ENCODE measurements around the gene CD99L2. TPM values are rescaled to one million over a fixed set of nuclear protein-coding genes. Genes with fewer than 3 reads are reported as not detected.

Gene CD99L2
- total RNA-seq, 2 donors from 2014 or later, result 12.4 to 18.3 TPM

GRCh38 chrX:150864127-150864526 is 34.3 kb downstream of the CD99L2 start:
- no peak for ATAC-seq (replicated peaks in 1 of 2)

DNA sequence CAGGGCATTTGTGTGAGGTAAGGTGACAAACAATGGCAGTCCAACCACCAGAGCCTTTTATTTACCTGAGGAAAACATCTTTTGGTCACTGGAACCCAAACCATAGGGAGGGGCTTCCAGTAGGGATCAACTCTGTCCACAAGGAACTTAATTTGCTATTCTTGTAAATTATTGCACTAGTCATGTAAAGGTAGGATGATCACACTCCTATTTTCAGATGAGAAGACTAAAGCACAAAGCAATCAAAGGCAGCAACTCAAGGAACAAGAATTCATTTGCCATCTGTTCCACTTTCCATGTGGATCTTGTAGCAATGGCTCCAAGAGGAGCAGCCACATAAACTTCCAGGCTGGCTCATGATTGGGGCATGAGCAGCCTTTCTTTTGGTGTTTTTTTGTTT is 35.3 kb downstream of the CD99L2 start:
- ATAC-seq (replicated peaks in 1 of 2), result no peak
- peaks cover 5% of the 10 kb centered on the region in 2 donors for H3K9me3 Mint-ChIP-seq
- no peak for DNase-seq
- peaks cover 2 to 5% of the 10 kb centered on the region in 2 donors for H3K36me3 Mint-ChIP-seq (ENCODE audit: insufficient read depth in 2 of 2)
- no peak overlapping the region for H3K27ac Mint-ChIP-seq
- no peak overlapping the region for H3K4me3 Mint-ChIP-seq
- H3K27me3 Mint-ChIP-seq (ENCODE audit: low read depth), result no peaks in the 10 kb centered on the region
- no peaks in the 10 kb centered on the region for H3K4me1 Mint-ChIP-seq (ENCODE audit: low read depth)

More at GRCh38 chrX:150864127-150864526, 34.3 kb downstream of the CD99L2 start:
- Mint-ChIP-seq H3K36me3 (ENCODE audit: insufficient read depth in 2 of 2) (peaks cover 2% of the 10 kb centered on the region in 2 donors), H3K4me1 (ENCODE audit: low read depth) (peaks cover 5% of the 10 kb centered on the region), H3K4me3 (no peak overlapping the region), H3K9me3 (no peaks in the 10 kb centered on the region), H3K27me3 (ENCODE audit: low read depth) (no peaks in the 10 kb centered on the region), H3K27ac (no peak overlapping the region)
- no peak for DNase-seq

- ATAC-seq (replicated peaks in 1 of 2) (no peak), DNase-seq (no peak)
- Mint-ChIP-seq H3K36me3 (ENCODE audit: insufficient read depth in 2 of 2) (peaks cover 13 to 22% of the 10 kb centered on the region in 2 donors), H3K4me1 (ENCODE audit: low read depth) (no peaks in the 10 kb centered on the region), H3K27me3 (ENCODE audit: low read depth) (no peaks in the 10 kb centered on the region), H3K9me3 (peaks cover 10 to 20% of the 10 kb centered on the region in 2 donors), H3K27ac (peak overlapping the region; percentile 32), H3K4me3 (no peak overlapping the region)
These were observed 41.0 kb downstream of the CD99L2 start for GRCh38 chrX:150857453-150857852.

GRCh38 chrX:150856785-150857184 is 41.7 kb downstream of the CD99L2 start:
- H3K4me1 Mint-ChIP-seq (ENCODE audit: low read depth), result no peaks in the 10 kb centered on the region
- ATAC-seq (replicated peaks in 1 of 2), result no peak
- no peak overlapping the region for H3K27ac Mint-ChIP-seq
- DNase-seq, result no peak
- peaks cover 10 to 20% of the 10 kb centered on the region in 2 donors for H3K9me3 Mint-ChIP-seq
- H3K27me3 Mint-ChIP-seq (ENCODE audit: low read depth), result no peaks in the 10 kb centered on the region
- H3K36me3 Mint-ChIP-seq (ENCODE audit: insufficient read depth in 2 of 2), result peaks cover 13 to 22% of the 10 kb centered on the region in 2 donors
- no peak overlapping the region for H3K4me3 Mint-ChIP-seq

DNA sequence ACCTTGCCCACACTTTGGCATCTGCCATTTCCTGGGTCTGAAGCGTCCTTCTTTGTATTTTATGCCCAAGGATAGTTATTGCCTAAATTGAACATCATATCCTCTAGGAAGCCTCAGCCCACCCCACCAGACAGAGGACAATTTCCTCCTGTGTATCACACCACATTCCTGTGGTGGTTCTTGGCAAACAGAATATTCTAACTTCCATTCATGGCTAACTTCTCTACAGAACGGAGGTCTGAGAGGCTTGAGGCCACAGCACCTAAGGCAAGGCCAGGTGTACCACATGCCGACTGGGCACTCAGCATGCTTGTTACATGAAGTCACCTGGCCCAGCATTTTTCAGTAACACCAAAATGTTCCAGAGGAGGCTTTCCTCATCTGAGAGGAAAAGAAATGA is 42.4 kb downstream of the CD99L2 start:
- Mint-ChIP-seq H3K4me1 (ENCODE audit: low read depth) (no peaks in the 10 kb centered on the region), H3K27ac (no peak overlapping the region), H3K4me3 (no peak overlapping the region), H3K36me3 (ENCODE audit: insufficient read depth in 2 of 2) (peaks cover 13 to 22% of the 10 kb centered on the region in 2 donors), H3K9me3 (peaks cover 10 to 20% of the 10 kb centered on the region in 2 donors), H3K27me3 (ENCODE audit: low read depth) (no peaks in the 10 kb centered on the region)
- DNase-seq, result no peak
- ATAC-seq (replicated peaks in 1 of 2), result no peak

DNA sequence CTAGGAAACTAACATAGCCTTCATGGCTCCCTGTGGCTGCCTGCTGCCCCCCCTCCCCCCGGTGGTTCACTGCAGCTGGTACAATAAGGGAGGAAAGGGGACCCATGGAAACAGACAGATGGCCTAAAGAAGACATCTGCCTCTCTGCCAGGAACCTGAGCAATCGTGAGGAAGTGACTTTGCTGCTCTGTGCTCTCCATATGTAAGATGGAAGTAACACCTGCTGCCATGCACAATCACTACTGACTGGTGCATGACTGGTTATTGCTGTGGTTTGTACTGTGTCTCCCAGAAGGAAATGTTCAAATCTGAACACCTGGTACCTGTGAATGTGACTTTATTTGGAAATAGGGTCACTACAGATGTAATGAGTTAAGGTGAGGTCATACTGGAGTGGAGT is 43.6 kb downstream of the CD99L2 start:
- no peak overlapping the region for H3K4me3 Mint-ChIP-seq
- H3K27ac Mint-ChIP-seq, result no peak overlapping the region
- H3K9me3 Mint-ChIP-seq, result peaks cover 10 to 20% of the 10 kb centered on the region in 2 donors
- ATAC-seq (replicated peaks in 1 of 2) (no peak), DNase-seq (no peak)
- no peaks in the 10 kb centered on the region for H3K4me1 Mint-ChIP-seq (ENCODE audit: low read depth)
- peaks cover 13 to 21% of the 10 kb centered on the region in 2 donors for H3K36me3 Mint-ChIP-seq (ENCODE audit: insufficient read depth in 2 of 2)
- no peaks in the 10 kb centered on the region for H3K27me3 Mint-ChIP-seq (ENCODE audit: low read depth)

DNA sequence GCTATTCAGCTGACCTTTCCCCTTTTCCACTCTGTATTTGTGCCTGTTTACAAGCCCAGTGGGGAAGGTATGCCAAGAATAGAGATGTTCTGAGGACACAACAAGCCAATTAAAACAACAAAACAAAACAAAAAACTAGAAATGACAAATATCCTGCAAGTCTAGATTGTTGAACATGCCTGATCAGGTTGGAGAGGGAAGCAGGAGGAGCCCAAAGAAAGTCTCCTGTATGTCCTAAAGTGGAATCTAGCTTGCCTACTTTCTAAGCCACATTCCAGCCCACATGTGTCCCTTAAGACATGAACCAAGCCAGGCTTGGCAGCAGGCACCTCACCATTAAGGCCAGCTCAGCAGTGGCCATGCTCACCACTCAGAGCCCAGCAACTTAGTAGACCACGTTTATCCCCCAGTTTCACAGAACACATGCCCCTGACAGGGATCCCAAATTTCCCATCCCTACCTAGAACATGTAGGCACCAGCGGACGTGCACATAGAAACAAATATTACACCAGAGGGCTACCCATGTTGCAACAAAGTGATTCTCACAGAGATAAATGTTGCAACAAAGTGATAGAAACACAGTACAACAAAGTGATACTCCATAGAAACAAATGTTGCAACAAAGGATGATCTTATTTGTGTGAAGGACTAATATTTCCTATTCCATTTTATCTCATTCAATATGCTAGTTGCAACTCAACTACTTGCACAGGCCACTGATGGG is 48.3 kb downstream of the CD99L2 start:
- no peak overlapping the region for H3K27ac Mint-ChIP-seq

GRCh38 chrX:150849486-150849885 is 49.0 kb downstream of the CD99L2 start:
- Mint-ChIP-seq H3K27ac (no peak overlapping the region), H3K4me1 (ENCODE audit: low read depth) (peaks cover 12% of the 10 kb centered on the region), H3K4me3 (no peak overlapping the region), H3K9me3 (no peaks in the 10 kb centered on the region), H3K27me3 (ENCODE audit: low read depth) (peaks cover 6% of the 10 kb centered on the region), H3K36me3 (ENCODE audit: insufficient read depth in 2 of 2) (no peaks in the 10 kb centered on the region)
- DNase-seq (no peak), ATAC-seq (replicated peaks in 1 of 2) (no peak)

More for the DNA sequence above, 48.3 kb downstream of the CD99L2 start:
- DNase-seq (no peak), ATAC-seq (replicated peaks in 1 of 2) (no peak)
- Mint-ChIP-seq H3K9me3 (peaks cover 0 to under 1% of the 10 kb centered on the region in 2 donors), H3K27me3 (ENCODE audit: low read depth) (peaks cover 6% of the 10 kb centered on the region), H3K4me3 (no peak overlapping the region), H3K36me3 (ENCODE audit: insufficient read depth in 2 of 2) (peaks cover 1 to 2% of the 10 kb centered on the region in 2 donors), H3K4me1 (ENCODE audit: low read depth) (peaks cover 12% of the 10 kb centered on the region)

DNA sequence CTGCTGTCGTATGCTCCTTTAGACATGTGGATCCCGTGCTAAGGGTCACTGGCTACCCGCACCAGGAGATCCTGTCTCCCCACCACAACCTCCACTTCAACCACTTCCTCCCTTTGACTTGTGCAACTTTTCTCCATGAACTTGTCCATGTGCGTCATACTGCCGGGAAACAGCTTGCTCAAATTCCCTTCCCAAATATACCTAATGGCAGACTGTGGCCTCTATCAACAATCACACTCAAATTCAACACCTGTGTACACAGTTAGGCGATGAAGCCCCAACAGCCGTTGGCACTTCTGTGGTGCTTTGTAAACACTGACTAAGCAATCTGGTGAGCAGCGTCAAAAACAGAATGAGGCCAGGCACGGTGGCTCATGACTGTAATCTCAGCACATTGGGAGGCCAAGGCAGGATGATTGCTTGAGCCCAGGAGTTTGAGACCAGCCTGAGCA is 49.5 kb downstream of the CD99L2 start:
- Mint-ChIP-seq H3K4me1 (ENCODE audit: low read depth) (peaks cover 12% of the 10 kb centered on the region), H3K27me3 (ENCODE audit: low read depth) (peaks cover 6% of the 10 kb centered on the region), H3K4me3 (no peak overlapping the region), H3K36me3 (ENCODE audit: insufficient read depth in 2 of 2) (no peaks in the 10 kb centered on the region), H3K9me3 (no peaks in the 10 kb centered on the region), H3K27ac (no peak overlapping the region)
- peak; percentile 46 to 58 for ATAC-seq (replicated peaks in 1 of 2)
- no peak for DNase-seq

GRCh38 chrX:150847088-150847487 is 51.4 kb downstream of the CD99L2 start:
- ATAC-seq (replicated peaks in 1 of 2), result no peak
- Mint-ChIP-seq H3K4me3 (no peak overlapping the region), H3K9me3 (no peaks in the 10 kb centered on the region)

DNA sequence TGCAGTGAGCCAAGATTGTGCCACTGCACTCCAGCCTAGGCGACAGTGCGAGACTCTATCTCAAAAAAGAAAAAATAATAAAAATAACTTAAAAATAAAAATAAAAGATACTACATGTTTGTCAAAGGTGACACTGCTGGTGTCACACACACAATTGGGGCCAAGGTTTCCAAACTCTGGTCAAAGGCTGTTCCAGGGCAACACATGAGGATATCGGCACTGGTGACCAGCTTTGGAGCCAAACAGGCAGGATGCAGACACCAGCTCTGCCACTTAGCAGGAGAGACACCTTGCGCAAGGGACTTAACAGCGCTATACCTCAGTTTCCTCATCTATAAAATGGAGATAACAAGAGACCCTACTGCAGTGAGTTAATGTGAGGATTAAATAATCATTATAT is 52.3 kb downstream of the CD99L2 start:
- DNase-seq (no peak), ATAC-seq (replicated peaks in 1 of 2) (no peak)
- Mint-ChIP-seq H3K4me1 (ENCODE audit: low read depth) (peaks cover 12% of the 10 kb centered on the region), H3K36me3 (ENCODE audit: insufficient read depth in 2 of 2) (no peaks in the 10 kb centered on the region), H3K27ac (no peak overlapping the region), H3K9me3 (no peaks in the 10 kb centered on the region), H3K27me3 (ENCODE audit: low read depth) (peaks cover 6% of the 10 kb centered on the region), H3K4me3 (no peak overlapping the region)

More at GRCh38 chrX:150847088-150847487, 51.4 kb downstream of the CD99L2 start:
- Mint-ChIP-seq H3K36me3 (ENCODE audit: insufficient read depth in 2 of 2) (no peaks in the 10 kb centered on the region), H3K27ac (no peak overlapping the region), H3K27me3 (ENCODE audit: low read depth) (peaks cover 6% of the 10 kb centered on the region), H3K4me1 (ENCODE audit: low read depth) (peaks cover 12% of the 10 kb centered on the region)
- no peak for DNase-seq

DNA sequence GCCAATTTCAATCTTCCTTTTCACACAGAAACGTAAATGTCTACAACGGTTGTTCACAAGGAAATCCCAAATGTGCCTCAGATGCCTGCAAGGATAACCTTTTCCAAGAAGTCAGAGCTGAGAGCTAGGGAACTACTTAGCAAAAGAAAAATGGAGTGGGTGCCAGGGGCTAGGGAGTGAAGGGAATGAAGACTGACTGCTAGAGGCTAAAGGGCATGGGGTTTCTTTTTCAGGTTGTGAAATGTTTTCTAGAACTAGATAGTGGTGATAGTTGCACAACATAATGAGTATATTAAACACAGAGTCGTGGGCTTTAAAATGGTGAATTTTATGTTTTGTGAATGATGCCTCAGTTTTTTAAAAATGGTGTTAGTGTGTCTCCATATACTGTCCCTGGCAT is 53.4 kb downstream of the CD99L2 start:
- no peaks in the 10 kb centered on the region for H3K9me3 Mint-ChIP-seq
- H3K4me3 Mint-ChIP-seq, result no peak overlapping the region
- H3K4me1 Mint-ChIP-seq (ENCODE audit: low read depth), result peaks cover 12% of the 10 kb centered on the region
- no peak overlapping the region for H3K27ac Mint-ChIP-seq
- no peak for ATAC-seq (replicated peaks in 1 of 2)
- no peak for DNase-seq
- peaks cover 6% of the 10 kb centered on the region for H3K27me3 Mint-ChIP-seq (ENCODE audit: low read depth)
- H3K36me3 Mint-ChIP-seq (ENCODE audit: insufficient read depth in 2 of 2), result no peaks in the 10 kb centered on the region

GRCh38 chrX:150844016-150844415 is 54.5 kb downstream of the CD99L2 start:
- DNase-seq (no peak), ATAC-seq (replicated peaks in 1 of 2) (no peak)
- Mint-ChIP-seq H3K27me3 (ENCODE audit: low read depth) (peaks cover 6% of the 10 kb centered on the region), H3K4me1 (ENCODE audit: low read depth) (peaks cover 10% of the 10 kb centered on the region), H3K9me3 (no peaks in the 10 kb centered on the region), H3K27ac (no peak overlapping the region), H3K36me3 (ENCODE audit: insufficient read depth in 2 of 2) (no peaks in the 10 kb centered on the region), H3K4me3 (no peak overlapping the region)

Measured in activated T-cell treated with anti-CD3 and anti-CD28 coated beads, Interleukin-2, amount 50 U/mL, for 72 hours (primary cell).